ENCODE measurements around the gene ZBTB7C. TPM values are rescaled to one million over a fixed set of nuclear protein-coding genes. Genes with fewer than 3 reads are reported as not detected.

Gene ZBTB7C
- total RNA-seq (2022; extraction: Qiagen RNA extraction): 0.02 to 0.20 TPM (median 0.07 TPM) in 5 replicates

DNA sequence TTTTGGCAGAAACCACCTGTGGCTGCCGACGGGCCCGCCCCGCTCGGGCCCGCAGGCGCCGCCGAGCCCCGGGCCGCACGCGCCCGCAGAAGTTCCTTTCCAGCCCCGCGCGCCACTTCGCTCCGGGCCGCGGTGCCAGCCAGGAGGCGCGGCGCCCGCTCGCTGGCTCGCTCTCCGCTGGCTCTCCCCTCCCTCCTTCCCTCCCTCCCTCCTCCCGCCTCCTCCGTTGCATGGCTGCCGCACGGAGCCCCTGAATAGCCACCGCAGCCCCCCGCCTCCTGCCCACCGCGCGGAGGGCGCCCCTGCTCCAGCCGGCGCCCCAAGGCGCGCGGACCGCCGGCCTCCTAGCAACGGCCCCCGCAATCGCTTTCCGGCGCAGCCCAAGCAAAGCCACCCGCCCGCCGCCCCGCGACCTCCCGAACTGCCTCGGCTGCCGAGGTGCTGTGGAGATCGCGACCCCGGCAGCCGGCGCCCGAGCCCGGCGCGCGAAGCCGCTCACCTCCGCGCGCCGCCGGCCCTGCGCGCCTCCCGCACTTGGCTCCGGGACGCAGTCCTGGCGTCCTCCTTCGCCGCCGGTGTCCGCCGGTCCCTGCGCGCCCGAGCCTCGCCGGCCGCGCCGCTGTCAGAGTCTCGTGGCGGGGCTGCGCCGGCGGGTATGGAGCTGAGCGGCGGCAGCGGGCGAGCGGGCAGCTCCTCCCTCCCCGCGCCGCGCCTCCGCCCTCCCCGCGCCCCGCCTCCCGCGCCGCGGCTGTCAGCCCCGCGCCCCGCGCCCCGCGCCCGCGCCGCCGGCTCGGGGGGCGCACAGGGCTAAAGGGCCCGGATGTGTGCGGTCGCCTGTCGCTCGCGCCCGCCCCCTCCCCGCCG, at the start of gene ZBTB7C:
TSS of gene ZBTB7C (minus strand) at position 657 of the 864 bp plus-strand sequence.

Other genes with a start within 250 kb of the ZBTB7C start
- 11.3 to 19.2 TPM (median 13.7 TPM) in 5 replicates for gene CTIF, start 129.6 kb upstream of the ZBTB7C start, total RNA-seq (2022; extraction: Qiagen RNA extraction)

All from A549 treated with CORT108297 at 1 μM for 4 hours (cell line).